Endothelial cell of umbilical vein (primary cell): ENCODE data around the gene EFEMP1. TPM values are rescaled to one million over a fixed set of nuclear protein-coding genes. Genes with fewer than 3 reads are reported as not detected.

Experiments
- BruUV-seq: library from RNA; stranded (reverse); fragments of 400-500 nt; replicated peaks from 2 replicates; lab custom pipeline; 2021; lab: Mats Ljungman, UMichigan
- CTCF ChIA-PET: fragments of 300-600, 350-600 bp; sonication (Branson Sonifier 250); formaldehyde crosslinking; loops from one replicate; lab custom pipeline; 2021; ENCODE audit warnings: antibody characterized with exemption, inconsistent platforms; lab: Charles Lee
- POLR2A ChIA-PET: fragments of 300-600, 350-600 bp; sonication (Branson Sonifier 250); formaldehyde crosslinking; loops from one replicate; lab custom pipeline; 2021; ENCODE audit warnings: antibody characterized with exemption, inconsistent platforms; lab: Charles Lee
- DNase-seq: peaks from one replicate; pipeline ENCODE4 v3.0.0-alpha.2; 2011; ENCODE audit warnings: low read depth, low spot score
- FAIRE-seq: peaks from 2 replicates; lab custom pipeline; 2011; peaks lifted over from hg19 to GRCh38; lab: Jason Lieb, UNC
- H2AFZ ChIP-seq: 2 replicates; pipeline ENCODE4 v1.6.0; 2012; ENCODE audit warnings: low read depth, low read length, control low read depth, inconsistent platforms
- H3K27ac ChIP-seq: 2 replicates; pipeline ENCODE4 v1.5.1; 2011; ENCODE audit warnings: low read depth, mild to moderate bottlenecking, control low read depth, low read length, moderate library complexity; ENCODE audit not compliant: insufficient read depth
- H3K27me3 ChIP-seq, 2 experiments: 2 replicates each; pipeline versions ENCODE4 v1.6.0 to v1.6.1; 2011; ENCODE audit warnings: low read length in 2 of 2, mixed read lengths in 1 of 2; ENCODE audit not compliant: control insufficient read depth in 2 of 2, insufficient read depth in 2 of 2
- H3K36me3 ChIP-seq, 2 experiments: 2 replicates in 1 of 2; 3 replicates in 1 of 2; pipeline ENCODE4 v1.5.1; 2011; ENCODE audit warnings: low read length in 2 of 2, mild to moderate bottlenecking in 1 of 2, moderate library complexity in 1 of 2; ENCODE audit not compliant: control insufficient read depth in 2 of 2, insufficient read depth in 2 of 2; ENCODE audit errors: extremely low read depth in 1 of 2
- H3K4me1 ChIP-seq: 3 replicates; pipeline ENCODE4 v1.5.1; 2011; ENCODE audit warnings: mild to moderate bottlenecking, low read length; ENCODE audit not compliant: control insufficient read depth, insufficient read depth; ENCODE audit errors: extremely low read depth
- H3K4me2 ChIP-seq: 2 replicates; pipeline ENCODE4 v1.6.1; 2011; ENCODE audit warnings: low read length, control low read depth, mixed read lengths; ENCODE audit not compliant: insufficient read depth
- H3K4me3 ChIP-seq, 3 experiments: fragments of 200-600 bp in 1 of 3; sonication (generic), shearing (Covaris generic) in 1 of 3; replicated peaks in 1 of 3; 2 replicates each; pipeline ENCODE4 v1.5.1; 2011 to 2016; ENCODE audit warnings: control low read depth in 3 of 3, low read length in 3 of 3, mild to moderate bottlenecking in 2 of 3, inconsistent platforms in 1 of 3, low read depth in 1 of 3, moderate library complexity in 1 of 3; ENCODE audit not compliant: insufficient read depth in 1 of 3
- H3K79me2 ChIP-seq: 2 replicates; pipeline ENCODE4 v1.6.0; 2012; ENCODE audit warnings: low read length, inconsistent platforms; ENCODE audit not compliant: control insufficient read depth, insufficient read depth
- H3K9ac ChIP-seq: replicated peaks from 2 replicates; pipeline ENCODE3; 2011; ENCODE audit warnings: low read length, control low read depth; ENCODE audit not compliant: insufficient read depth; ENCODE audit errors: extremely low read depth
- H3K9me1 ChIP-seq: replicated peaks from 3 replicates; pipeline ENCODE4 v1.6.0; 2011; ENCODE audit warnings: mild to moderate bottlenecking, low read length; ENCODE audit not compliant: control insufficient read depth, insufficient read depth; ENCODE audit errors: extremely low read depth
- H3K9me3 ChIP-seq: replicated peaks from 2 replicates; pipeline ENCODE4 v1.5.1; 2012; ENCODE audit warnings: low read length, inconsistent platforms; ENCODE audit not compliant: control insufficient read depth, insufficient read depth
- H4K20me1 ChIP-seq: replicated peaks from 2 replicates; pipeline ENCODE3; 2011; ENCODE audit warnings: mild to moderate bottlenecking, low read length; ENCODE audit not compliant: control insufficient read depth, insufficient read depth; ENCODE audit errors: extremely low read depth
- EZH2 ChIP-seq: IDR thresholded peaks from 2 replicates; pipeline ENCODE4 v1.6.1; 2012; ENCODE audit warnings: borderline replicate concordance, low read depth, mild to moderate bottlenecking, moderate library complexity, low read length, inconsistent platforms; ENCODE audit not compliant: severe bottlenecking
- FOS ChIP-seq: IDR thresholded peaks from 2 replicates; pipeline ENCODE4 v1.6.1; 2011; ENCODE audit warnings: mild to moderate bottlenecking, low read length, moderate library complexity, borderline replicate concordance; ENCODE audit not compliant: insufficient read depth
- GATA2 ChIP-seq: IDR thresholded peaks from 2 replicates; pipeline ENCODE4 v1.7.0; 2011; ENCODE audit warnings: low read depth, mild to moderate bottlenecking, moderate library complexity, mixed read lengths, low read length; ENCODE audit not compliant: insufficient read length, insufficient read depth
- JUN ChIP-seq: IDR thresholded peaks from 2 replicates; pipeline ENCODE4 v1.6.1; 2011; ENCODE audit warnings: borderline replicate concordance, low read depth; ENCODE audit not compliant: insufficient read length, insufficient read depth
- MAX ChIP-seq: IDR thresholded peaks from 2 replicates; pipeline ENCODE4 v1.6.1; 2011; ENCODE audit not compliant: insufficient read depth, insufficient read length
- MYC ChIP-seq: IDR thresholded peaks from one replicate; pipeline ENCODE4 v1.6.1; 2011; ENCODE audit warnings: mild to moderate bottlenecking, low read depth, low read length
- POLR2A ChIP-seq: IDR thresholded peaks from 2 replicates; pipeline ENCODE4 v1.6.1; 2012; ENCODE audit warnings: low read depth, mild to moderate bottlenecking, control low read depth, low read length
- POLR2AphosphoS5 ChIP-seq: IDR thresholded peaks from 2 replicates; pipeline ENCODE4 v1.6.1; 2012; ENCODE audit warnings: low read depth, mild to moderate bottlenecking, control low read depth, low read length, moderate library complexity; ENCODE audit not compliant: insufficient read depth
- dilution Hi-C: fragments of 300-500 bp; cut with MboI; formaldehyde crosslinking; loops from one replicate; pipeline ENCODE4 v1.15.0; 2019; ENCODE audit warnings: low sequenced_read_pairs; ENCODE audit not compliant: extremely low pct_ligation_motif_present
- intact Hi-C: fragments of 100-400 bp; cut with micrococcal nuclease; formaldehyde crosslinking; loops from one replicate; pipeline ENCODE4 v1.10.0; 2022
- polyA plus RNA-seq, 4 experiments: library from polyadenylated mRNA; depleted of rRNA in 3 of 4; stranded (reverse) in 3 of 4; unstranded in 1 of 4; fragments of >200 nt; gene quantifications; 2 replicates each; pipeline versions ENCODE4 v1.2.1 to v1.2.3, GENCODE V29; 2011 to 2012; ENCODE audit warnings: missing spikeins in 1 of 4
- total RNA-seq: library from RNA; stranded (reverse); gene quantifications from 2 replicates; pipeline ENCODE4 v1.2.3, GENCODE V29; 2021
- TF ChIP-seq, protein P1 (sequence below), 2 donors: IDR thresholded peaks; 1 replicate in 1 of 2; 2 replicates in 1 of 2; pipeline ENCODE4 v1.5.1; 2011; ENCODE audit warnings: low read length in 2 of 2, mild to moderate bottlenecking in 2 of 2, moderate library complexity in 2 of 2, control low read depth in 1 of 2, inconsistent platforms in 1 of 2, low read depth in 1 of 2; ENCODE audit not compliant: insufficient read depth in 1 of 2; ENCODE audit errors: extremely low read depth in 1 of 2

Gene EFEMP1
- total and polyA plus RNA-seq, 2 donors (not counting 3 experiments of a cell fraction or from before 2014, with no cell fraction given): 2,981 to 11,813 TPM

DNA sequence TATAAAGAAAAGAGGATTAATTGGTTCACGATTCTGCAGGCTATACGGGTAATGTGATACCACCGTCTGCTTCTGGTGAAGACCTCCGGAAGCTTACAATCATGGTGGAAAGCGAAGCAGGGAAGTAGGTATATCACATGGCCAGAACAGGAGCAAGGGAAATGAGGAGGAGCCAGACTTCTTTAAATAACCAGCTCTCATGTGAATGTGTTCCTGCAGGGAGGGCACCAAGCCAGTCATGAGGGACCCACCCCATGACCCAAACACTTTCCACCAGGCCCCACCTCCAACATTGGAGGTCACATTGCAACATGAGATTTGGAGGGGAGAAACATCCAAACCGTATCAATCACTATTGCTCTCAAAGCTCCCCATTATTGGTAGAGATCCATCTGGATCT lies 61.8 kb downstream of the EFEMP1 start:
- H3K27me3 ChIP-seq: no peaks in the 10 kb centered on the region
- H3K9ac ChIP-seq: no peak overlapping the region
- peaks cover 51% of the 10 kb centered on the region for H3K4me1 ChIP-seq
- intact Hi-C loops (loop anchor here (1.0 to 5.0 kb wide), 7 partner anchors 81 to 271 kb away; no protein-coding TSS in a partner anchor), dilution Hi-C loops (no loop called here)
- no TSS peak for BruUV-seq
- no peaks in the 10 kb centered on the region for H4K20me1 ChIP-seq
- no peak overlapping the region for H3K4me2 ChIP-seq
- H3K9me3 ChIP-seq: no peaks in the 10 kb centered on the region
- H3K4me3 ChIP-seq: no peak overlapping the region
- no peak overlapping the region for H2AFZ ChIP-seq
- H3K79me2 ChIP-seq: no peaks in the 10 kb centered on the region
- no peak for DNase-seq
- no peaks in the 10 kb centered on the region for H3K9me1 ChIP-seq
- TF ChIP-seq POLR2AphosphoS5 (peak; percentile 56), FOS (no peak)
- FAIRE-seq: no peak
- peaks cover 7 to 9% of the 10 kb centered on the region in 2 experiments for H3K36me3 ChIP-seq
- peak overlapping the region; percentile 92 for H3K27ac ChIP-seq
- POLR2A ChIA-PET: no interaction called here
- CTCF ChIA-PET: interaction anchor here (4.6 kb wide), 1 partner anchor 90 kb away, joined by 55 read pairs; no protein-coding TSS in a partner anchor

- ChIA-PET CTCF (interaction anchor here (4.6 kb wide), 1 partner anchor 89 kb away, joined by 55 read pairs; no protein-coding TSS in a partner anchor), POLR2A (no interaction called here)
- H4K20me1 ChIP-seq: no peaks in the 10 kb centered on the region
- H3K4me1 ChIP-seq: peaks cover 43% of the 10 kb centered on the region
- DNase-seq (no peak), FAIRE-seq (no peak)
- no peak overlapping the region for H3K9ac ChIP-seq
- no peaks in the 10 kb centered on the region for H3K9me1 ChIP-seq
- no peaks in the 10 kb centered on the region for H3K27me3 ChIP-seq
- dilution Hi-C loops: no loop called here
- intact Hi-C loops: loop anchor here (5.0 kb wide), 1 partner anchor 271 kb away; no protein-coding TSS in a partner anchor
- H3K27ac ChIP-seq: no peak overlapping the region
- no peak overlapping the region for H2AFZ ChIP-seq
- H3K79me2 ChIP-seq: no peaks in the 10 kb centered on the region
- H3K36me3 ChIP-seq: peaks cover 0 to 9% of the 10 kb centered on the region in 2 experiments
- TF ChIP-seq FOS: no peak
- no peak for TF ChIP-seq EZH2
- TF ChIP-seq JUN: no peak
- TF ChIP-seq GATA2: no peak
- TF ChIP-seq, protein P1, sequence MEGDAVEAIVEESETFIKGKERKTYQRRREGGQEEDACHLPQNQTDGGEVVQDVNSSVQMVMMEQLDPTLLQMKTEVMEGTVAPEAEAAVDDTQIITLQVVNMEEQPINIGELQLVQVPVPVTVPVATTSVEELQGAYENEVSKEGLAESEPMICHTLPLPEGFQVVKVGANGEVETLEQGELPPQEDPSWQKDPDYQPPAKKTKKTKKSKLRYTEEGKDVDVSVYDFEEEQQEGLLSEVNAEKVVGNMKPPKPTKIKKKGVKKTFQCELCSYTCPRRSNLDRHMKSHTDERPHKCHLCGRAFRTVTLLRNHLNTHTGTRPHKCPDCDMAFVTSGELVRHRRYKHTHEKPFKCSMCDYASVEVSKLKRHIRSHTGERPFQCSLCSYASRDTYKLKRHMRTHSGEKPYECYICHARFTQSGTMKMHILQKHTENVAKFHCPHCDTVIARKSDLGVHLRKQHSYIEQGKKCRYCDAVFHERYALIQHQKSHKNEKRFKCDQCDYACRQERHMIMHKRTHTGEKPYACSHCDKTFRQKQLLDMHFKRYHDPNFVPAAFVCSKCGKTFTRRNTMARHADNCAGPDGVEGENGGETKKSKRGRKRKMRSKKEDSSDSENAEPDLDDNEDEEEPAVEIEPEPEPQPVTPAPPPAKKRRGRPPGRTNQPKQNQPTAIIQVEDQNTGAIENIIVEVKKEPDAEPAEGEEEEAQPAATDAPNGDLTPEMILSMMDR (IDR thresholded peaks at IDR 0.05; ENCODE audit: extremely low read depth in 1 of 2, insufficient read depth in 1 of 2, low read depth in 1 of 2, low read length in 2 of 2): no peak
- no peak for TF ChIP-seq MYC
- no peak for TF ChIP-seq POLR2AphosphoS5
- no peak for TF ChIP-seq MAX
- TF ChIP-seq POLR2A: no peak
- no peak overlapping the region for H3K4me3 ChIP-seq
- H3K4me2 ChIP-seq: no peak overlapping the region
- H3K9me3 ChIP-seq: no peaks in the 10 kb centered on the region
- BruUV-seq: no TSS peak
Measured at GRCh38 chr2:55860832-55861231, 62.8 kb downstream of the EFEMP1 start.
